H1 (cell line): Measurements from ENCODE around the gene FADS6. TPM values are rescaled to one million over a fixed set of nuclear protein-coding genes. Genes with fewer than 3 reads are reported as not detected.

ENCODE experiments used
- CTCF ChIA-PET: fragments of 300-600 bp; sonication (Branson Sonifier 250); formaldehyde crosslinking; loops from one replicate; lab custom pipeline; 2021; ENCODE audit not compliant: partially characterized antibody; lab: Charles Lee
- POLR2A ChIA-PET: fragments of 300-600 bp; sonication (Branson Sonifier 250); formaldehyde crosslinking; loops from one replicate; lab custom pipeline; 2021; ENCODE audit warnings: inconsistent platforms; ENCODE audit not compliant: partially characterized antibody; lab: Charles Lee
- DNase-seq, 2 experiments: peaks; one replicate each; pipeline versions ENCODE4 v3.0.0 to v3.0.0-alpha.2; 2010 to 2022; ENCODE audit warnings: low spot score in 2 of 2, low read depth in 1 of 2, mixed read lengths in 1 of 2
- FAIRE-seq: peaks from 2 replicates; lab custom pipeline; 2011; peaks lifted over from hg19 to GRCh38; lab: Jason Lieb, UNC
- H2AFZ ChIP-seq: 2 replicates; pipeline ENCODE4 v1.8.1; 2012; ENCODE audit warnings: low read length, inconsistent platforms
- H2AK5ac ChIP-seq: 2 replicates; pipeline ENCODE4 v1.6.1; 2013; ENCODE audit warnings: low read depth, low read length
- H2BK120ac ChIP-seq: replicated peaks from 2 replicates; pipeline ENCODE3; 2013; ENCODE audit warnings: low read depth, low read length, inconsistent platforms
- H2BK12ac ChIP-seq: 2 replicates; pipeline ENCODE4 v1.6.1; 2013; ENCODE audit warnings: low read depth, low read length
- H2BK15ac ChIP-seq: 2 replicates; pipeline ENCODE4 v1.6.1; 2013; ENCODE audit warnings: low read length
- H2BK20ac ChIP-seq: 2 replicates; pipeline ENCODE4 v1.6.1; 2013; ENCODE audit warnings: low read length
- H2BK5ac ChIP-seq: 2 replicates; pipeline ENCODE4 v1.6.1; 2013; ENCODE audit warnings: low read depth, low read length
- H3K14ac ChIP-seq: 2 replicates; pipeline ENCODE4 v1.6.1; 2013; ENCODE audit warnings: inconsistent platforms; ENCODE audit not compliant: insufficient read length
- H3K18ac ChIP-seq: 2 replicates; pipeline ENCODE4 v1.6.1; 2013; ENCODE audit warnings: low read length; ENCODE audit errors: extremely low read depth
- H3K23ac ChIP-seq: 2 replicates; pipeline ENCODE4 v1.6.1; 2013; ENCODE audit warnings: inconsistent platforms; ENCODE audit not compliant: insufficient read length
- H3K23me2 ChIP-seq: 2 replicates; pipeline ENCODE4 v1.6.1; 2013; ENCODE audit warnings: low read depth, low read length
- H3K27ac ChIP-seq: 2 replicates; pipeline ENCODE4 v1.6.1; 2011; ENCODE audit warnings: low read depth, low read length, inconsistent platforms
- H3K27me3 ChIP-seq, 4 experiments: replicated peaks in 1 of 4; 1 replicate in 1 of 4; 2 replicates in 3 of 4; pipeline versions ENCODE4 v1.6.1 to v1.8.1; 2011 to 2013; ENCODE audit warnings: low read length in 3 of 4, mild to moderate bottlenecking in 3 of 4, inconsistent platforms in 2 of 4, mixed read lengths in 2 of 4, moderate library complexity in 1 of 4; ENCODE audit not compliant: control insufficient read depth in 3 of 4, insufficient read depth in 3 of 4; ENCODE audit errors: extremely low read depth in 1 of 4
- H3K36me3 ChIP-seq, 4 experiments: 2 replicates each; pipeline versions ENCODE4 v1.6.1 to v1.8.1; 2011 to 2013; ENCODE audit warnings: mild to moderate bottlenecking in 4 of 4, low read length in 3 of 4, moderate library complexity in 2 of 4, control low read depth in 1 of 4, inconsistent platforms in 1 of 4; ENCODE audit not compliant: insufficient read depth in 4 of 4, control insufficient read depth in 2 of 4
- H3K4ac ChIP-seq: replicated peaks from 2 replicates; pipeline ENCODE3; 2013; ENCODE audit warnings: low read length, low read depth, mixed read lengths, inconsistent platforms; ENCODE audit not compliant: insufficient read length
- H3K4me1 ChIP-seq, 4 experiments: replicated peaks in 1 of 4; 1 replicate in 1 of 4; 2 replicates in 3 of 4; pipeline versions ENCODE4 v1.6.1 to v1.8.1; 2011 to 2013; ENCODE audit warnings: low read length in 3 of 4, inconsistent platforms in 2 of 4, mixed read lengths in 1 of 4; ENCODE audit not compliant: insufficient read depth in 4 of 4, control insufficient read depth in 3 of 4
- H3K4me2 ChIP-seq, 2 experiments: 2 replicates each; pipeline versions ENCODE4 v1.6.1 to v1.8.1; 2011 to 2013; ENCODE audit warnings: low read depth in 2 of 2, low read length in 2 of 2, control low read depth in 1 of 2, inconsistent platforms in 1 of 2, mild to moderate bottlenecking in 1 of 2; ENCODE audit not compliant: insufficient read depth in 1 of 2
- H3K4me3 ChIP-seq, 4 experiments: fragments of 200-600, 300-600 bp in 1 of 4; sonication (generic), shearing (Covaris generic), sonication (Bioruptor Twin) in 1 of 4; 2 replicates each; pipeline versions ENCODE4 v1.5.1 to v1.8.1; 2011 to 2016; ENCODE audit warnings: low read length in 4 of 4, low read depth in 3 of 4, control low read depth in 2 of 4, inconsistent platforms in 2 of 4, mild to moderate bottlenecking in 2 of 4, mixed read lengths in 1 of 4, moderate library complexity in 1 of 4; ENCODE audit not compliant: insufficient read depth in 2 of 4; ENCODE audit errors: extremely low read depth in 1 of 4
- H3K56ac ChIP-seq: replicated peaks from 2 replicates; pipeline ENCODE3; 2013; ENCODE audit warnings: low read depth, mild to moderate bottlenecking, mixed read lengths, low read length, inconsistent platforms; ENCODE audit not compliant: insufficient read length
- H3K79me1 ChIP-seq: 2 replicates; pipeline ENCODE4 v1.6.1; 2013; ENCODE audit warnings: low read depth, low read length, control low read depth
- H3K79me2 ChIP-seq, 2 experiments: 2 replicates each; pipeline versions ENCODE4 v1.6.1 to v1.8.1; 2012 to 2013; ENCODE audit warnings: low read length in 2 of 2, mild to moderate bottlenecking in 2 of 2, inconsistent platforms in 1 of 2; ENCODE audit not compliant: insufficient read depth in 2 of 2, control insufficient read depth in 1 of 2
- H3K9ac ChIP-seq, 4 experiments: replicated peaks in 1 of 4; 1 replicate in 1 of 4; 2 replicates in 3 of 4; pipeline versions ENCODE4 v1.6.1 to v1.8.1; 2011 to 2013; ENCODE audit warnings: low read depth in 3 of 4, low read length in 3 of 4, control low read depth in 2 of 4, mild to moderate bottlenecking in 2 of 4, moderate library complexity in 2 of 4, inconsistent platforms in 1 of 4; ENCODE audit errors: extremely low read depth in 1 of 4
- H3K9me3 ChIP-seq, 2 experiments: 2 replicates each; pipeline versions ENCODE4 v1.6.1 to v1.8.1; 2012 to 2013; ENCODE audit warnings: mild to moderate bottlenecking in 2 of 2, moderate library complexity in 2 of 2, control low read depth in 1 of 2, inconsistent platforms in 1 of 2, low read depth in 1 of 2, low read length in 1 of 2, mixed read lengths in 1 of 2; ENCODE audit not compliant: insufficient read depth in 2 of 2
- H4K20me1 ChIP-seq, 2 experiments: replicated peaks in 1 of 2; 2 replicates each; pipeline versions ENCODE3 to v1.8.1; 2011 to 2013; ENCODE audit warnings: inconsistent platforms in 2 of 2, low read length in 2 of 2, mild to moderate bottlenecking in 1 of 2; ENCODE audit not compliant: insufficient read depth in 2 of 2, control insufficient read depth in 1 of 2
- H4K5ac ChIP-seq: 2 replicates; pipeline ENCODE4 v1.6.1; 2013; ENCODE audit warnings: low read length, low read depth, mixed read lengths, inconsistent platforms; ENCODE audit not compliant: insufficient read length
- H4K8ac ChIP-seq: 2 replicates; pipeline ENCODE4 v1.8.0; 2013; ENCODE audit warnings: mild to moderate bottlenecking, moderate library complexity, low read length, inconsistent platforms; ENCODE audit not compliant: insufficient read depth; ENCODE audit errors: extremely low read depth
- H4K91ac ChIP-seq: replicated peaks from 2 replicates; pipeline ENCODE3; 2013; ENCODE audit warnings: low read length, mixed read lengths, inconsistent platforms; ENCODE audit not compliant: insufficient read length
- ATF2 ChIP-seq: IDR thresholded peaks from 2 replicates; pipeline ENCODE4 v1.6.1; 2012; ENCODE audit warnings: low read length, inconsistent platforms
- CTCF ChIP-seq, 3 experiments: IDR thresholded peaks; 1 replicate in 2 of 3; 2 replicates in 1 of 3; pipeline versions ENCODE4 v1.5.1 to v1.6.1; 2011; ENCODE audit warnings: low read length in 3 of 3, mild to moderate bottlenecking in 3 of 3, inconsistent platforms in 2 of 3, low read depth in 1 of 3, moderate library complexity in 1 of 3; ENCODE audit not compliant: insufficient read depth in 1 of 3; ENCODE audit errors: control extremely low read depth in 1 of 3
- FOSL1 ChIP-seq: IDR thresholded peaks from 2 replicates; pipeline ENCODE4 v1.6.1; 2011; ENCODE audit warnings: mild to moderate bottlenecking, low read depth, low read length, moderate library complexity; ENCODE audit not compliant: insufficient read depth
- JUND ChIP-seq: IDR thresholded peaks from 2 replicates; pipeline ENCODE4 v1.6.1; 2011; ENCODE audit warnings: mild to moderate bottlenecking, improper control_type of control experiment, low read length
- MAX ChIP-seq: IDR thresholded peaks from 2 replicates; pipeline ENCODE4 v1.6.1; 2012; ENCODE audit warnings: inconsistent platforms
- NRF1 ChIP-seq: IDR thresholded peaks from 2 replicates; pipeline ENCODE4 v1.6.1; 2011; ENCODE audit warnings: mild to moderate bottlenecking, low read depth, low read length, improper control_type of control experiment
- SAP30 ChIP-seq: fragments of 300-600 bp; sonication (generic); IDR thresholded peaks from 2 replicates; pipeline ENCODE4 v1.7.1; 2012; ENCODE audit warnings: low read length, moderate library complexity, mild to moderate bottlenecking, inconsistent platforms; ENCODE audit not compliant: insufficient read depth, insufficient replicate concordance
- SP1 ChIP-seq: IDR thresholded peaks from 2 replicates; pipeline ENCODE4 v1.6.1; 2011; ENCODE audit warnings: low read depth, low read length
- TCF12 ChIP-seq: IDR thresholded peaks from 2 replicates; pipeline ENCODE4 v1.6.1; 2011; ENCODE audit warnings: low read depth, mild to moderate bottlenecking, low read length
- WGBS, 2 experiments: shearing (Covaris generic) in 1 of 2; methylation state at CpG; one replicate each; pipeline versions ENCODE4 v1.1.6 to v1.1.7; 2013 to 2015; ENCODE audit warnings: low lambda C conversion rate in 2 of 2, mixed read lengths in 2 of 2, inconsistent platforms in 1 of 2, low coverage in 1 of 2, missing lambda C conversion rate in 1 of 2; ENCODE audit not compliant: insufficient replicate concordance in 2 of 2, insufficient coverage in 1 of 2, insufficient read length in 1 of 2; ENCODE audit errors: extremely low coverage in 1 of 2, missing lambda C conversion rate in 1 of 2; 5-methylcytosine and 5-hydroxymethylcytosine counted together
- polyA plus RNA-seq, 7 experiments: library from polyadenylated mRNA; depleted of rRNA in 3 of 7; stranded (reverse) in 5 of 7; unstranded in 2 of 7; fragments of >200 nt in 5 of 7; fragments of 200-250 nt in 2 of 7; gene quantifications; 1 replicate in 5 of 7; 2 replicates in 1 of 7; 4 replicates in 1 of 7; pipeline versions ENCODE4 v1.2.1 to v1.2.3, GENCODE V29; 2011 to 2013; ENCODE audit warnings: missing spikeins in 2 of 7, mixed read lengths in 2 of 7
- total RNA-seq: library from RNA; stranded (reverse); fragmentation: NEBNext Ultra II Directional; extraction: Animal tissue kit (Norgen Biotek cat#: 25700); gene quantifications from 2 replicates; pipeline ENCODE4 v1.2.1, GENCODE V29; 2021

Gene FADS6
- total and polyA plus RNA-seq, 2 of the 8 experiments (the other 6 are each of a cell fraction or from before 2014, with no cell fraction given), result 0.56 to 2.5 TPM

GRCh38 chr17:74853669-74854068 lies 39.8 kb downstream of the FADS6 start:
- DNase-seq (no peak), FAIRE-seq (no peak)
- peaks cover 31 to 92% (median 79%) of the 10 kb centered on the region in 4 experiments for H3K27me3 ChIP-seq
- H3K4me1 ChIP-seq, result peaks cover 0 to 7% (median 3%) of the 10 kb centered on the region in 4 experiments; a peak in 5 of 7 replicates
- WGBS, 2 experiments, result 81% methylated on average over 8 of the region's 8 CpGs; no CpG with 5 or more reads in 1 of the 2 experiments
- peak overlapping the region; percentile 60; the same call in 1 of the 2 replicates for H2BK12ac ChIP-seq
- H2BK120ac ChIP-seq, result no peak overlapping the region
- no peaks in the 10 kb centered on the region; a peak in 1 of 4 replicates for H3K9me3 ChIP-seq
- no peak overlapping the region for H3K4me3 ChIP-seq
- no peak overlapping the region; a peak in 1 of 4 replicates for H3K4me2 ChIP-seq
- H3K23me2 ChIP-seq, result peaks cover 4% of the 10 kb centered on the region; the same call in 1 of the 2 replicates
- H2BK20ac ChIP-seq, result no peak overlapping the region
- no peak overlapping the region for H2AFZ ChIP-seq
- H2AK5ac ChIP-seq, result no peak overlapping the region
- H2BK15ac ChIP-seq, result 0 out of 2 replicates have a peak overlapping the region, but pooled peaks have one; percentile 92
- H3K4ac ChIP-seq, result no peak overlapping the region
- no peak overlapping the region for H3K9ac ChIP-seq
- H3K36me3 ChIP-seq, result no peaks in the 10 kb centered on the region
- H2BK5ac ChIP-seq, result no peak overlapping the region
- peaks cover 5 to 9% of the 10 kb centered on the region in 2 experiments for H4K20me1 ChIP-seq
- H4K91ac ChIP-seq, result no peak overlapping the region
- no peak overlapping the region for H4K8ac ChIP-seq
- H3K79me1 ChIP-seq, result no peaks in the 10 kb centered on the region
- no peaks in the 10 kb centered on the region for H3K79me2 ChIP-seq
- no peak overlapping the region for H3K27ac ChIP-seq
- ChIA-PET CTCF (interaction anchor here (2.0 to 99.6 kb wide), 4 partner anchors 10 to 116 kb away, joined by 7 to 2981 read pairs (median 1495); partner anchors contain the start of genes FDXR, GRIN2C, NAT9 and RAB37), POLR2A (interaction anchor here (2.0 kb wide), 1 partner anchor 8 kb away, joined by 14 read pairs; no protein-coding TSS in a partner anchor)
- no peak overlapping the region for H3K18ac ChIP-seq
- H3K23ac ChIP-seq, result no peak overlapping the region
- H3K56ac ChIP-seq, result no peak overlapping the region
- H3K14ac ChIP-seq, result no peak overlapping the region
- no peak overlapping the region for H4K5ac ChIP-seq
- TF ChIP-seq FOSL1 (no peak), ATF2 (no peak), SAP30 (no peak), NRF1 (no peak), TCF12 (no peak), CTCF (IDR thresholded peaks at IDR 0.05; ENCODE audit: control extremely low read depth in 1 of 3, insufficient read depth in 1 of 3, low read depth in 1 of 3, low read length in 3 of 3) (no peak), MAX (no peak), JUND (no peak), SP1 (no peak)
